C4-2B (cell line): ENCODE results near the gene BRI3.

Experiments
- ZFX ChIP-seq: fragments of 450-650 bp; IDR thresholded peaks from 2 replicates; pipeline ENCODE4 v1.6.1; 2017
- TF ChIP-seq, protein P1 (sequence below): fragments of 450-650 bp; conservative IDR thresholded peaks from 2 replicates; pipeline ENCODE4 v1.5.1; 2017; ENCODE audit warnings: mild to moderate bottlenecking

GRCh38 chr7:98267303-98267702 lies 14.2 kb upstream of the BRI3 start:
- TF ChIP-seq, protein P1, sequence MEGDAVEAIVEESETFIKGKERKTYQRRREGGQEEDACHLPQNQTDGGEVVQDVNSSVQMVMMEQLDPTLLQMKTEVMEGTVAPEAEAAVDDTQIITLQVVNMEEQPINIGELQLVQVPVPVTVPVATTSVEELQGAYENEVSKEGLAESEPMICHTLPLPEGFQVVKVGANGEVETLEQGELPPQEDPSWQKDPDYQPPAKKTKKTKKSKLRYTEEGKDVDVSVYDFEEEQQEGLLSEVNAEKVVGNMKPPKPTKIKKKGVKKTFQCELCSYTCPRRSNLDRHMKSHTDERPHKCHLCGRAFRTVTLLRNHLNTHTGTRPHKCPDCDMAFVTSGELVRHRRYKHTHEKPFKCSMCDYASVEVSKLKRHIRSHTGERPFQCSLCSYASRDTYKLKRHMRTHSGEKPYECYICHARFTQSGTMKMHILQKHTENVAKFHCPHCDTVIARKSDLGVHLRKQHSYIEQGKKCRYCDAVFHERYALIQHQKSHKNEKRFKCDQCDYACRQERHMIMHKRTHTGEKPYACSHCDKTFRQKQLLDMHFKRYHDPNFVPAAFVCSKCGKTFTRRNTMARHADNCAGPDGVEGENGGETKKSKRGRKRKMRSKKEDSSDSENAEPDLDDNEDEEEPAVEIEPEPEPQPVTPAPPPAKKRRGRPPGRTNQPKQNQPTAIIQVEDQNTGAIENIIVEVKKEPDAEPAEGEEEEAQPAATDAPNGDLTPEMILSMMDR = no peak
- no peak for TF ChIP-seq ZFX
